ENCODE data around the gene RPS6KA5.

DNA sequence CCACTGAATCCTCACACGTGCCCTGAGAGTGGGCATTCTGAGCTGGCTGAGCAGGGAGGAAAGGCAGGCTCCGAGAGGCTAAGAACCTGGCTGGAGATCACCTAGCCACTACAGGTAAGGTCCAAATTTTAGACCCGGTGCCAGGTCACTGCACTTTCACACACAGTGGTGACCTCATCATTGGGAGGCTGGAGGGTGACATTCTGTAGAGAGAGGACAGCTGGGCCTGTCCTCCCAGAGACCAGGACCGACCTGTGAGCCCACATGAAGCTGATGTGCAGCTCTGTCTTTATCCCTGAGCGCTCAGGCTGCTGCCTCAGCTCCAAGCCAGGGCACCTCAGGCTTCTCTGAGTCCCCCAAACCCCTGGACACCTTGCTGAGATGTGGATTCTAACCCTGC is 248.3 kb downstream of the RPS6KA5 start:
- TF ChIP-seq CTCF (IDR thresholded peaks at IDR 0.05; ENCODE audit: insufficient read depth, low read depth, low read length): no peak
- no peak for TF ChIP-seq EZH2 (IDR thresholded peaks at IDR 0.05; ENCODE audit: insufficient read depth, low read length)

Data from astrocyte (in vitro differentiated cells and primary cell).